CD4-positive, alpha-beta memory T cell (primary cell): ENCODE results near the gene ANKRD33B. TPM values are rescaled to one million over a fixed set of nuclear protein-coding genes. Genes with fewer than 3 reads are reported as not detected.

Experiments
- CTCF ChIA-PET: fragments of 350-600 bp; sonication (Branson Sonifier 250); formaldehyde crosslinking; loops from one replicate; lab custom pipeline; 2021; ENCODE audit warnings: inconsistent platforms; ENCODE audit not compliant: partially characterized antibody; lab: Charles Lee
- POLR2A ChIA-PET: fragments of 350-600 bp; sonication (Branson Sonifier 250); formaldehyde crosslinking; loops from one replicate; lab custom pipeline; 2021; ENCODE audit not compliant: partially characterized antibody; lab: Charles Lee
- DNase-seq, 5 donors: peaks; one replicate each; pipeline versions ENCODE4 v3.0.0 to v3.0.0-alpha.2; 2020 to 2022; ENCODE audit warnings: mixed read lengths in 1 of 5
- H3K27ac ChIP-seq: one replicate; pipeline ENCODE4 v1.7.0; 2013; ENCODE audit warnings: low read depth, low read length
- H3K27me3 ChIP-seq: 2 replicates; pipeline ENCODE4 v1.7.0; 2013; ENCODE audit warnings: mild to moderate bottlenecking, low read length, moderate library complexity; ENCODE audit not compliant: insufficient read depth
- H3K36me3 ChIP-seq: 2 replicates; pipeline ENCODE4 v1.7.0; 2013; ENCODE audit warnings: mild to moderate bottlenecking, low read length, moderate library complexity; ENCODE audit not compliant: insufficient read depth
- H3K4me1 ChIP-seq: 2 replicates; pipeline ENCODE4 v1.7.0; 2013; ENCODE audit warnings: mild to moderate bottlenecking, low read length, moderate library complexity; ENCODE audit not compliant: insufficient read depth
- H3K4me3 ChIP-seq, 2 donors: one replicate each; pipeline ENCODE4 v1.7.0; 2013; ENCODE audit warnings: low read length in 2 of 2, mild to moderate bottlenecking in 1 of 2
- H3K9me3 ChIP-seq, 2 donors: one replicate each; pipeline ENCODE4 v1.7.0; 2013; ENCODE audit warnings: low read length in 2 of 2, control low read depth in 1 of 2; ENCODE audit not compliant: control insufficient read depth in 1 of 2
- H3K27ac Mint-ChIP-seq, 7 donors: one replicate each; pipeline ENCODE4 v1.8.0; 2020 to 2021; ENCODE audit warnings: mixed read lengths in 7 of 7, mild to moderate bottlenecking in 6 of 7, inconsistent platforms in 3 of 7, moderate library complexity in 3 of 7
- H3K27me3 Mint-ChIP-seq, 2 donors: one replicate each; pipeline ENCODE4 v1.8.0; 2020 to 2021; ENCODE audit warnings: mixed read lengths in 2 of 2
- H3K36me3 Mint-ChIP-seq, 2 donors: one replicate each; pipeline ENCODE4 v1.8.0; 2020 to 2021; ENCODE audit warnings: mixed read lengths in 2 of 2, inconsistent platforms in 1 of 2, mild to moderate bottlenecking in 1 of 2
- H3K4me1 Mint-ChIP-seq, 4 donors: one replicate each; pipeline ENCODE4 v1.8.0; 2020 to 2021; ENCODE audit warnings: mixed read lengths in 4 of 4, mild to moderate bottlenecking in 1 of 4
- H3K4me3 Mint-ChIP-seq, 8 donors: one replicate each; pipeline ENCODE4 v1.8.0; 2020 to 2021; ENCODE audit warnings: mixed read lengths in 8 of 8, mild to moderate bottlenecking in 7 of 8, moderate library complexity in 6 of 8, inconsistent platforms in 3 of 8
- H3K9me3 Mint-ChIP-seq, 8 donors: one replicate each; pipeline ENCODE4 v1.8.0; 2020 to 2021; ENCODE audit warnings: mixed read lengths in 8 of 8, mild to moderate bottlenecking in 5 of 8, inconsistent platforms in 3 of 8, moderate library complexity in 1 of 8
- intact Hi-C: fragments of 100-400 bp; cut with micrococcal nuclease; formaldehyde crosslinking; loops from one replicate; pipeline ENCODE4 v1.15.1; 2023
- polyA plus RNA-seq, 2 donors: library from polyadenylated mRNA; unstranded; fragments of 300-500 nt; fragmentation: Illumina TruSeq; gene quantifications; one replicate each; pipeline ENCODE4 v1.2.3, GENCODE V29; 2021
- total RNA-seq, 2 experiments: library from RNA; stranded (reverse); gene quantifications; one replicate each; pipeline ENCODE4 v1.2.3, GENCODE V29; 2021

The ANKRD33B gene
- total and polyA plus RNA-seq, 4 experiments from 2014 or later = 0.05 to 2.3 (median 1.2) TPM

- Histone ChIP-seq H3K27me3 (no peaks in the 10 kb centered on the region), H3K27ac (no peak overlapping the region), H3K4me3 (no peak overlapping the region), H3K9me3 (no peaks in the 10 kb centered on the region), H3K4me1 (peaks cover 8% of the 10 kb centered on the region), H3K36me3 (no peaks in the 10 kb centered on the region)
- Mint-ChIP-seq H3K9me3 (no peaks in the 10 kb centered on the region), H3K36me3 (peaks cover 0 to 10% of the 10 kb centered on the region in 2 donors), H3K4me1 (peaks cover 14 to 29% (median 25%) of the 10 kb centered on the region in 4 donors), H3K27ac (peak overlapping the region in 1 of 7 donors; percentile 7), H3K4me3 (no peak overlapping the region), H3K27me3 (no peaks in the 10 kb centered on the region)
- ChIA-PET CTCF (interaction anchor here (0.6 to 1.4 kb wide), 3 partner anchors 23 to 415 kb away, joined by 3 read pairs; no protein-coding TSS in a partner anchor), POLR2A (no interaction called here)
- intact Hi-C loops = no loop called here
- DNase-seq = no peak
Measured at GRCh38 chr5:10699281-10699874, 135.5 kb downstream of the ANKRD33B start.

GRCh38 chr5:10699987-10700386 lies 136.1 kb downstream of the ANKRD33B start:
- ChIA-PET CTCF (interaction anchor here (1.4 kb wide), 1 partner anchor 416 kb away, joined by 3 read pairs; no protein-coding TSS in a partner anchor), POLR2A (no interaction called here)
- Histone ChIP-seq H3K36me3 (no peaks in the 10 kb centered on the region), H3K27me3 (no peaks in the 10 kb centered on the region), H3K27ac (no peak overlapping the region), H3K9me3 (no peaks in the 10 kb centered on the region), H3K4me1 (peaks cover 14% of the 10 kb centered on the region), H3K4me3 (no peak overlapping the region)
- no peaks in the 10 kb centered on the region for H3K9me3 Mint-ChIP-seq
- peaks cover 0 to 10% of the 10 kb centered on the region in 2 donors for H3K36me3 Mint-ChIP-seq
- DNase-seq = no peak
- H3K27me3 Mint-ChIP-seq = no peaks in the 10 kb centered on the region
- H3K4me1 Mint-ChIP-seq = peaks cover 18 to 36% (median 30%) of the 10 kb centered on the region in 4 donors
- H3K4me3 Mint-ChIP-seq = no peak overlapping the region
- intact Hi-C loops = no loop called here
- H3K27ac Mint-ChIP-seq = peak overlapping the region in 2 of 7 donors; percentile 29 to 52

GRCh38 chr5:10700516-10700915 lies 136.6 kb downstream of the ANKRD33B start:
- intact Hi-C loops = no loop called here
- Histone ChIP-seq H3K27me3 (no peaks in the 10 kb centered on the region), H3K9me3 (no peaks in the 10 kb centered on the region), H3K36me3 (no peaks in the 10 kb centered on the region), H3K27ac (no peak overlapping the region), H3K4me1 (peaks cover 19% of the 10 kb centered on the region), H3K4me3 (no peak overlapping the region)
- Mint-ChIP-seq H3K27ac (peak overlapping the region in 1 of 7 donors; percentile 52), H3K4me3 (no peak overlapping the region), H3K9me3 (no peaks in the 10 kb centered on the region), H3K27me3 (no peaks in the 10 kb centered on the region), H3K36me3 (peaks cover 0 to 10% of the 10 kb centered on the region in 2 donors), H3K4me1 (peaks cover 24 to 41% (median 36%) of the 10 kb centered on the region in 4 donors)
- ChIA-PET POLR2A (no interaction called here), CTCF (interaction anchor here (1.4 kb wide), 1 partner anchor 417 kb away, joined by 3 read pairs; no protein-coding TSS in a partner anchor)
- DNase-seq = no peak

GRCh38 chr5:10701567-10702039 lies 137.7 kb downstream of the ANKRD33B start:
- Histone ChIP-seq H3K27me3 (no peaks in the 10 kb centered on the region), H3K4me3 (no peak overlapping the region), H3K9me3 (no peaks in the 10 kb centered on the region), H3K36me3 (no peaks in the 10 kb centered on the region), H3K27ac (no peak overlapping the region), H3K4me1 (peaks cover 26% of the 10 kb centered on the region)
- Mint-ChIP-seq H3K27me3 (no peaks in the 10 kb centered on the region), H3K4me1 (peaks cover 30 to 43% (median 37%) of the 10 kb centered on the region in 4 donors), H3K36me3 (peaks cover 0 to 10% of the 10 kb centered on the region in 2 donors), H3K4me3 (no peak overlapping the region), H3K27ac (peak overlapping the region in 1 of 7 donors; percentile 56), H3K9me3 (no peaks in the 10 kb centered on the region)
- ChIA-PET CTCF (interaction anchor here (1.5 to 2.1 kb wide), 4 partner anchors 8 to 248 kb away, joined by 4 to 9 read pairs (median 4); no protein-coding TSS in a partner anchor), POLR2A (interaction anchor here (0.6 kb wide), 1 partner anchor 184 kb away, joined by 3 read pairs; no protein-coding TSS in a partner anchor)
- DNase-seq = peak in 3 of 5 donors; percentile 11 to 14 (median 14)
- intact Hi-C loops = no loop called here

GRCh38 chr5:10702040-10702629 lies 138.3 kb downstream of the ANKRD33B start:
- no peaks in the 10 kb centered on the region for H3K9me3 ChIP-seq
- Mint-ChIP-seq H3K27me3 (no peaks in the 10 kb centered on the region), H3K36me3 (peaks cover 0 to 10% of the 10 kb centered on the region in 2 donors), H3K27ac (peak overlapping the region in 4 of 7 donors; percentile 11 to 86 (median 58)), H3K9me3 (no peaks in the 10 kb centered on the region), H3K4me1 (peaks cover 29 to 44% (median 36%) of the 10 kb centered on the region in 4 donors), H3K4me3 (no peak overlapping the region)
- ChIA-PET CTCF (interaction anchor here (1.5 to 2.1 kb wide), 4 partner anchors 8 to 248 kb away, joined by 4 to 9 read pairs (median 4); no protein-coding TSS in a partner anchor), POLR2A (interaction anchor here (0.6 to 1.1 kb wide), 2 partner anchors 59 to 184 kb away, joined by 3 read pairs; partner anchors contain the start of gene DAP)
- H3K4me3 ChIP-seq = no peak overlapping the region
- no peaks in the 10 kb centered on the region for H3K27me3 ChIP-seq
- intact Hi-C loops = no loop called here
- peaks cover 26% of the 10 kb centered on the region for H3K4me1 ChIP-seq
- DNase-seq = no peak
- H3K27ac ChIP-seq = no peak overlapping the region
- no peaks in the 10 kb centered on the region for H3K36me3 ChIP-seq

- H3K9me3 Mint-ChIP-seq = no peaks in the 10 kb centered on the region
- peaks cover 28 to 48% (median 39%) of the 10 kb centered on the region in 4 donors for H3K4me1 Mint-ChIP-seq
- H3K27me3 Mint-ChIP-seq = no peaks in the 10 kb centered on the region
- intact Hi-C loops = no loop called here
- ChIA-PET CTCF (interaction anchor here (1.5 to 2.1 kb wide), 4 partner anchors 9 to 249 kb away, joined by 4 to 9 read pairs (median 4); no protein-coding TSS in a partner anchor), POLR2A (interaction anchor here (1.1 kb wide), 1 partner anchor 58 kb away, joined by 3 read pairs; the partner anchor contains the start of gene DAP)
- Histone ChIP-seq H3K36me3 (no peaks in the 10 kb centered on the region), H3K4me3 (no peak overlapping the region), H3K4me1 (peaks cover 26% of the 10 kb centered on the region), H3K27me3 (no peaks in the 10 kb centered on the region), H3K9me3 (no peaks in the 10 kb centered on the region), H3K27ac (no peak overlapping the region)
- peak overlapping the region in 3 of 7 donors; percentile 17 to 42 (median 29) for H3K27ac Mint-ChIP-seq
- peaks cover 0 to 10% of the 10 kb centered on the region in 2 donors for H3K36me3 Mint-ChIP-seq
- no peak for DNase-seq
- H3K4me3 Mint-ChIP-seq = no peak overlapping the region
Measured at GRCh38 chr5:10702911-10703491, 139.1 kb downstream of the ANKRD33B start.
